Esophagus muscularis mucosa (tissue), 4 donors: ENCODE results near the gene IRAK2. TPM values are rescaled to one million over a fixed set of nuclear protein-coding genes. Genes with fewer than 3 reads are reported as not detected.
"Not testable (repeated sequence)": the region's sequence is repeated elsewhere in the genome, so short reads cannot be mapped to it uniquely, and the experiment has no call there.

Experiments used
- DNase-seq: peaks from one replicate; pipeline ENCODE4 v3.0.0-alpha.2; 2017; ENCODE audit errors: extremely low spot score
- H3K27ac ChIP-seq, 4 donors: fragments of 200-600 bp; sonication (generic); replicated peaks in 1 of 4; 1 replicate in 3 of 4; 2 replicates in 1 of 4; pipeline ENCODE4 v1.5.1; 2016 to 2019; ENCODE audit warnings: mild to moderate bottlenecking in 1 of 4
- H3K27me3 ChIP-seq, 4 donors: fragments of 200-600 bp; sonication (generic); one replicate each; pipeline versions ENCODE4 v1.5.1 to v1.6.0; 2016 to 2019
- H3K36me3 ChIP-seq, 4 donors: fragments of 200-600 bp; sonication (generic); one replicate each; pipeline ENCODE4 v1.5.1; 2016 to 2019
- H3K4me1 ChIP-seq, 4 donors: fragments of 200-600 bp; sonication (generic); one replicate each; pipeline ENCODE4 v1.5.1; 2016 to 2019
- H3K4me3 ChIP-seq, 4 donors: fragments of 200-600 bp; sonication (generic); 1 replicate in 2 of 4; 2 replicates in 2 of 4; pipeline ENCODE4 v1.5.1; 2016 to 2019; ENCODE audit warnings: mild to moderate bottlenecking in 4 of 4, moderate library complexity in 1 of 4
- H3K9me3 ChIP-seq, 4 donors: fragments of 200-600 bp; sonication (generic); 1 replicate in 3 of 4; 2 replicates in 1 of 4; pipeline ENCODE4 v1.5.1; 2016 to 2019
- EP300 ChIP-seq: sonication (generic); formaldehyde crosslinking; IDR thresholded peaks from one replicate; pipeline ENCODE4 v1.6.1; 2017; ENCODE audit warnings: antibody characterized with exemption
- POLR2A ChIP-seq: fragments of 450-650 bp; IDR thresholded peaks from one replicate; pipeline ENCODE4 v1.6.1; 2017; ENCODE audit warnings: antibody characterized with exemption, moderate library complexity, mild to moderate bottlenecking, low read depth
- POLR2AphosphoS5 ChIP-seq, 2 donors: sonication (generic); formaldehyde crosslinking; IDR thresholded peaks; one replicate each; pipeline ENCODE4 v1.6.1; 2017; ENCODE audit warnings: antibody characterized with exemption in 2 of 2
- WGBS: methylation state at CpG from one replicate; pipeline ENCODE4 v1.1.5; 2018; 5-methylcytosine and 5-hydroxymethylcytosine counted together
- intact Hi-C: fragments of 100-400 bp; cut with DNase I; formaldehyde crosslinking; loops from one replicate; pipeline ENCODE4 v1.15.1; 2023
- total RNA-seq, 4 donors: library from RNA; depleted of rRNA; stranded (reverse); fragments of >200 nt; gene quantifications; one replicate each; pipeline versions ENCODE4 v1.1.0 to v1.2.1, GENCODE V29; 2016
- TF ChIP-seq, protein P1 (sequence below), 3 experiments: fragments of 200-600 bp in 2 of 3; fragments of 450-650 bp in 1 of 3; sonication (generic) in 2 of 3; IDR thresholded peaks; one replicate each; pipeline ENCODE4 v1.5.1; 2017 to 2019; ENCODE audit warnings: antibody characterized with exemption in 3 of 3, mild to moderate bottlenecking in 2 of 3, moderate library complexity in 1 of 3

Gene IRAK2
- total RNA-seq, 4 donors from 2014 or later: 2.5 to 3.2 (median 2.8) TPM

- H3K27ac ChIP-seq: no peak overlapping the region
- no peak overlapping the region for H3K4me3 ChIP-seq
- DNase-seq: no peak
- TF ChIP-seq EP300 (no peak), POLR2A (no peak), POLR2AphosphoS5 (IDR thresholded peaks at IDR 0.05) (no peak)
- TF ChIP-seq, protein P1, sequence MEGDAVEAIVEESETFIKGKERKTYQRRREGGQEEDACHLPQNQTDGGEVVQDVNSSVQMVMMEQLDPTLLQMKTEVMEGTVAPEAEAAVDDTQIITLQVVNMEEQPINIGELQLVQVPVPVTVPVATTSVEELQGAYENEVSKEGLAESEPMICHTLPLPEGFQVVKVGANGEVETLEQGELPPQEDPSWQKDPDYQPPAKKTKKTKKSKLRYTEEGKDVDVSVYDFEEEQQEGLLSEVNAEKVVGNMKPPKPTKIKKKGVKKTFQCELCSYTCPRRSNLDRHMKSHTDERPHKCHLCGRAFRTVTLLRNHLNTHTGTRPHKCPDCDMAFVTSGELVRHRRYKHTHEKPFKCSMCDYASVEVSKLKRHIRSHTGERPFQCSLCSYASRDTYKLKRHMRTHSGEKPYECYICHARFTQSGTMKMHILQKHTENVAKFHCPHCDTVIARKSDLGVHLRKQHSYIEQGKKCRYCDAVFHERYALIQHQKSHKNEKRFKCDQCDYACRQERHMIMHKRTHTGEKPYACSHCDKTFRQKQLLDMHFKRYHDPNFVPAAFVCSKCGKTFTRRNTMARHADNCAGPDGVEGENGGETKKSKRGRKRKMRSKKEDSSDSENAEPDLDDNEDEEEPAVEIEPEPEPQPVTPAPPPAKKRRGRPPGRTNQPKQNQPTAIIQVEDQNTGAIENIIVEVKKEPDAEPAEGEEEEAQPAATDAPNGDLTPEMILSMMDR (IDR thresholded peaks at IDR 0.05): no peak
- H3K4me1 ChIP-seq: no peaks in the 10 kb centered on the region
- peaks cover 20 to 43% (median 33%) of the 10 kb centered on the region in 4 donors for H3K36me3 ChIP-seq
- WGBS: 94% methylated on average over 4 of the region's 4 CpGs
- H3K27me3 ChIP-seq: no peaks in the 10 kb centered on the region
- H3K9me3 ChIP-seq: no peaks in the 10 kb centered on the region
- intact Hi-C loops: no loop called here
These were observed 9.1 kb upstream of the IRAK2 start for GRCh38 chr3:10155658-10156057.

- Histone ChIP-seq H3K9me3 (no peaks in the 10 kb centered on the region), H3K4me3 (no peak overlapping the region), H3K4me1 (no peaks in the 10 kb centered on the region), H3K36me3 (peaks cover 6 to 29% (median 20%) of the 10 kb centered on the region in 4 donors), H3K27me3 (no peaks in the 10 kb centered on the region), H3K27ac (no peak overlapping the region)
- no peak for DNase-seq
- WGBS: 57% methylated on average over 4 of the region's 4 CpGs
- intact Hi-C loops: no loop called here
- TF ChIP-seq EP300 (no peak), POLR2A (no peak), POLR2AphosphoS5 (IDR thresholded peaks at IDR 0.05) (no peak)
- TF ChIP-seq, protein P1 (IDR thresholded peaks at IDR 0.05): no peak
These were observed 7.7 kb upstream of the IRAK2 start for GRCh38 chr3:10157031-10157430.

- H3K36me3 ChIP-seq: peaks cover 0 to 14% (median 5%) of the 10 kb centered on the region in 4 donors
- intact Hi-C loops, H3K4me1 ChIP-seq, H3K4me3 ChIP-seq, H3K27ac ChIP-seq, H3K9me3 ChIP-seq, DNase-seq, H3K27me3 ChIP-seq: not testable (repeated sequence)
- 100% methylated on average over 6 of the region's 6 CpGs for WGBS
These were observed 6.2 kb upstream of the IRAK2 start for GRCh38 chr3:10158555-10158954.

GRCh38 chr3:10160346-10160745 is 4.4 kb upstream of the IRAK2 start:
- intact Hi-C loops: no loop called here
- Histone ChIP-seq H3K27me3 (no peaks in the 10 kb centered on the region), H3K4me1 (peaks cover 2 to 12% (median 9%) of the 10 kb centered on the region in 4 donors), H3K27ac (no peak overlapping the region), H3K9me3 (no peaks in the 10 kb centered on the region), H3K36me3 (no peaks in the 10 kb centered on the region), H3K4me3 (no peak overlapping the region)
- DNase-seq: no peak
- 53% methylated on average over 1 of the region's 1 CpG for WGBS
- TF ChIP-seq, protein P1 (IDR thresholded peaks at IDR 0.05): no peak
- TF ChIP-seq POLR2AphosphoS5 (IDR thresholded peaks at IDR 0.05): no peak
- TF ChIP-seq POLR2A: no peak
- TF ChIP-seq EP300: no peak

DNA sequence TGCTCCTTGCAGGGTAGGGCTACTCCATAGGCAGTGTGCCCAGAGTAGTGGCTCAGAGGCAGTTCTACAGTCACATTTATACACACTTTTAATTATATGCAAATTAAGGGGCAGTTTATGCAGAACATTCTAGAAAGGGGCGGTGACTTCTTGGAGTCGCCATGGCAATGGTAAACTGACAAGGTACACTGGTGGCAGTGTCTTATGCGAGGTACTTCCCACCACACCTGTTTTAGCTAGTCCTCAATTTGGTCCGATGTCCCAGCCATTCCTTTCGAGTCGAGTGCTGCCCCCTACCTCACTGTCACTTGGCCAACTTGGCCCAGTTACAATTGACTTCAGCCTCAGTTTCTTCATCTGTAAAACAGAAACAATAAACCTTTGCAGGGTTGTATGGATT is 3.8 kb upstream of the IRAK2 start:
- 72% methylated on average over 6 of the region's 6 CpGs for WGBS
- Histone ChIP-seq H3K27me3 (no peaks in the 10 kb centered on the region), H3K9me3 (no peaks in the 10 kb centered on the region), H3K4me1 (peaks cover 2 to 18% (median 12%) of the 10 kb centered on the region in 4 donors), H3K4me3 (no peak overlapping the region), H3K27ac (no peak overlapping the region), H3K36me3 (no peaks in the 10 kb centered on the region)
- TF ChIP-seq EP300 (no peak), POLR2A (no peak), POLR2AphosphoS5 (IDR thresholded peaks at IDR 0.05) (no peak)
- TF ChIP-seq, protein P1 (IDR thresholded peaks at IDR 0.05): no peak
- intact Hi-C loops: no loop called here
- no peak for DNase-seq
